ENCODE measurements around the gene TICRR.
"Not testable (repeated sequence)": the region's sequence is repeated elsewhere in the genome, so short reads cannot be mapped to it uniquely, and the experiment has no call there.

Gene TICRR

GRCh38 chr15:89531796-89532537 lies 43.3 kb upstream of the TICRR start:
- TF ChIP-seq CTCF (conservative IDR thresholded peaks at IDR 0.05; ENCODE audit: low read depth) = no peak
- ChIA-PET POLR2A (ENCODE audit: low non-redundant PET) (no interaction called here), CTCF (interaction anchor here (0.5 to 1.6 kb wide), 5 partner anchors 11 to 90 kb away, joined by 3 to 8 read pairs (median 4); no protein-coding TSS in a partner anchor)
- no peak overlapping the region for H3K27ac ChIP-seq
- no peak for DNase-seq (ENCODE audit: low spot score)

GRCh38 chr15:89533861-89534544 lies 41.3 kb upstream of the TICRR start:
- no peak for TF ChIP-seq CTCF (conservative IDR thresholded peaks at IDR 0.05; ENCODE audit: low read depth)
- ChIA-PET CTCF (no interaction called here), POLR2A (ENCODE audit: low non-redundant PET) (no interaction called here)
- no peak for DNase-seq (ENCODE audit: low spot score)
- no peak overlapping the region for H3K27ac ChIP-seq

- DNase-seq (ENCODE audit: low spot score) = no peak
- POLR2A ChIA-PET (ENCODE audit: low non-redundant PET) = no interaction called here
- CTCF ChIA-PET = no interaction called here
- H3K27ac ChIP-seq = no peak overlapping the region
- TF ChIP-seq CTCF (conservative IDR thresholded peaks at IDR 0.05; ENCODE audit: low read depth) = no peak
Measured at GRCh38 chr15:89539027-89539426, 36.2 kb upstream of the TICRR start.

- CTCF ChIA-PET = interaction anchor here (0.6 kb wide), 1 partner anchor 10 kb away, joined by 3 read pairs; no protein-coding TSS in a partner anchor
- no peak for DNase-seq (ENCODE audit: low spot score)
- no peak for TF ChIP-seq CTCF (conservative IDR thresholded peaks at IDR 0.05; ENCODE audit: low read depth)
- POLR2A ChIA-PET (ENCODE audit: low non-redundant PET) = no interaction called here
- H3K27ac ChIP-seq = no peak overlapping the region
Measured at GRCh38 chr15:89542369-89542768, 32.9 kb upstream of the TICRR start.

- TF ChIP-seq CTCF (conservative IDR thresholded peaks at IDR 0.05; ENCODE audit: low read depth) = no peak
Measured at GRCh38 chr15:89543389-89543788, 31.9 kb upstream of the TICRR start.

GRCh38 chr15:89549138-89549537 lies 26.1 kb upstream of the TICRR start:
- DNase-seq (ENCODE audit: low spot score); H3K27ac ChIP-seq; POLR2A ChIA-PET (ENCODE audit: low non-redundant PET): not testable (repeated sequence)
- CTCF ChIA-PET = interaction anchor here (0.7 kb wide), 1 partner anchor 36 kb away, joined by 3 read pairs; no protein-coding TSS in a partner anchor

More at GRCh38 chr15:89543389-89543788, 31.9 kb upstream of the TICRR start:
- CTCF ChIA-PET = no interaction called here
- POLR2A ChIA-PET (ENCODE audit: low non-redundant PET) = no interaction called here
- DNase-seq (ENCODE audit: low spot score) = no peak
- H3K27ac ChIP-seq = no peak overlapping the region

- TF ChIP-seq CTCF (conservative IDR thresholded peaks at IDR 0.05; ENCODE audit: low read depth) = no peak
- ChIA-PET CTCF (no interaction called here), POLR2A (ENCODE audit: low non-redundant PET) (interaction anchor here (0.7 kb wide), 1 partner anchor 61 kb away, joined by 8 read pairs; no protein-coding TSS in a partner anchor)
- DNase-seq (ENCODE audit: low spot score) = no peak
- H3K27ac ChIP-seq = no peak overlapping the region
Measured at GRCh38 chr15:89550427-89550826, 24.8 kb upstream of the TICRR start.

Measured in RWPE1 (cell line).